ENCODE measurements around the gene LSAMP. TPM values are rescaled to one million over a fixed set of nuclear protein-coding genes. Genes with fewer than 3 reads are reported as not detected.
A peak's percentile ranks its signal among the peaks of the same experiment; 100 is the strongest.

LSAMP gene
- total and polyA plus RNA-seq, 8 donors, result 17.3 to 28.0 (median 26.0) TPM

DNA sequence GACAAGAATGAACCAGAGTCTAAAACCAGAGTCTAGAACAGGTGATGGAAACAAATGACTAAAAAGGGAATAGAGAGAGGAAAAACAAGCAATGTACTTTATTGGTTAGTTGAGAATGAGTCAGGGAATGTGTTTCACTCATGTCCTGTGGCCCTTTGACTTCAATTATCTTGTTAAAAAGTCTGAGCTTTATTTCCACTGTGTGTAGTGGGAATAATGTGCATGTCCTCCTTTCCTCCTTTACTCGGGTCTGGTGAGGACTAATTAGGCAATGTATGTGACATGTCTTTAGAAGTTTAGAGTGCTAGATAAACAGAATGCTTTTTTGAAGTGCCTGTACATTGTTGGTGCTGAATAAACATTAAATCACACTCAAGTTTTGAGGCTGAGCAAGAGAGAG, 21.3 kb downstream of the LSAMP start:
- H3K9me3 ChIP-seq, result no peaks in the 10 kb centered on the region
- intact Hi-C loops (cut with DNase I), result no loop called here
- peak in 1 of 4 donors; percentile 16 for DNase-seq
- no peaks in the 10 kb centered on the region for H3K36me3 ChIP-seq
- H3K27ac ChIP-seq, result no peak overlapping the region
- TF ChIP-seq, protein P1, sequence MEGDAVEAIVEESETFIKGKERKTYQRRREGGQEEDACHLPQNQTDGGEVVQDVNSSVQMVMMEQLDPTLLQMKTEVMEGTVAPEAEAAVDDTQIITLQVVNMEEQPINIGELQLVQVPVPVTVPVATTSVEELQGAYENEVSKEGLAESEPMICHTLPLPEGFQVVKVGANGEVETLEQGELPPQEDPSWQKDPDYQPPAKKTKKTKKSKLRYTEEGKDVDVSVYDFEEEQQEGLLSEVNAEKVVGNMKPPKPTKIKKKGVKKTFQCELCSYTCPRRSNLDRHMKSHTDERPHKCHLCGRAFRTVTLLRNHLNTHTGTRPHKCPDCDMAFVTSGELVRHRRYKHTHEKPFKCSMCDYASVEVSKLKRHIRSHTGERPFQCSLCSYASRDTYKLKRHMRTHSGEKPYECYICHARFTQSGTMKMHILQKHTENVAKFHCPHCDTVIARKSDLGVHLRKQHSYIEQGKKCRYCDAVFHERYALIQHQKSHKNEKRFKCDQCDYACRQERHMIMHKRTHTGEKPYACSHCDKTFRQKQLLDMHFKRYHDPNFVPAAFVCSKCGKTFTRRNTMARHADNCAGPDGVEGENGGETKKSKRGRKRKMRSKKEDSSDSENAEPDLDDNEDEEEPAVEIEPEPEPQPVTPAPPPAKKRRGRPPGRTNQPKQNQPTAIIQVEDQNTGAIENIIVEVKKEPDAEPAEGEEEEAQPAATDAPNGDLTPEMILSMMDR (IDR thresholded peaks at IDR 0.05), result no peak
- H3K4me1 ChIP-seq, result no peaks in the 10 kb centered on the region
- H3K4me3 ChIP-seq, result no peak overlapping the region
- H3K27me3 ChIP-seq, result no peaks in the 10 kb centered on the region
- peak; percentile 61 for ATAC-seq

DNA sequence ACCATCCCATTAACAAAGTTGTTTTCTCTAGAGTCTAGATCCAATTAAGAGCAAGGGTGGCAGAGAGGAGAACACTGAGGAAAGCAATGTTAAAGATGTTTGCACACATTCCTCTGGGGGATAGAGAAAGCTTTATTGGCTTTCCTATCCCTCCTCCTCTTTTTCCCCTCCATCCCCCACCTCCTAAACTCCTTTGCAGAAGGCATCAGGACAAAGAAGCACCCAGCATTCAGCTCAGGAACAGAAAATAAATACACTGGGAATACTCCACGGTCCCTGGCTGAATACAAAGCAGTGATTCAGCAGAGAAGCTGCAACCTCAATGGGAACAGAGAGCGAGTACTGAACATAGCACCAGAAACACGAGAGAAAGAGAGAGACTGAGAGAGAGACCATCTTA, 21.9 kb downstream of the LSAMP start:
- TF ChIP-seq, protein P1 (IDR thresholded peaks at IDR 0.05), result no peak
- Histone ChIP-seq H3K4me1 (no peaks in the 10 kb centered on the region), H3K36me3 (no peaks in the 10 kb centered on the region), H3K27me3 (no peaks in the 10 kb centered on the region), H3K4me3 (no peak overlapping the region), H3K27ac (no peak overlapping the region), H3K9me3 (no peaks in the 10 kb centered on the region)
- no peak for DNase-seq
- intact Hi-C loops (cut with DNase I), result no loop called here
- peak; percentile 24 for ATAC-seq

DNA sequence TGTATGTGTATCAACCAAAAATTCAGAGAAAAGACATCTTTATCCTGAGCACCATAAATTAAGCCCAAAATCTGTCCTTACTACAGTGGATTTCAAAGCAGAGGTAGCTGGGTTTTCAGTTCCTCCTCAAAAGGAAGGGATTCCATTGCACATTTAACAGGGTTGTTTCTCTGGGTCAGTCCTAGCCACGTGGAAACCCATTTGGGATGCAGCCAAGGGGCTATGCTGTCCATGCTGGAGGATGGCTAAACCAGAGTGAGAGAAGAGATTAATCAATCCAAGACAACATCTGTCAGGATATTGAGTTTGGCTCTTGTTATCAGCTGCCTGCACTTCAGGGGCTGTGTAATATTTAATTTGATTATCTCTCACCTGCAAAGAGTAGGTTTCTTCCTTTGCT, 28.1 kb downstream of the LSAMP start:
- intact Hi-C loops (cut with DNase I), result no loop called here
- DNase-seq (no peak), ATAC-seq (no peak)
- Histone ChIP-seq H3K9me3 (no peaks in the 10 kb centered on the region), H3K4me1 (no peaks in the 10 kb centered on the region), H3K36me3 (no peaks in the 10 kb centered on the region), H3K27me3 (no peaks in the 10 kb centered on the region), H3K27ac (no peak overlapping the region), H3K4me3 (no peak overlapping the region)
- TF ChIP-seq, protein P1 (IDR thresholded peaks at IDR 0.05), result no peak

DNA sequence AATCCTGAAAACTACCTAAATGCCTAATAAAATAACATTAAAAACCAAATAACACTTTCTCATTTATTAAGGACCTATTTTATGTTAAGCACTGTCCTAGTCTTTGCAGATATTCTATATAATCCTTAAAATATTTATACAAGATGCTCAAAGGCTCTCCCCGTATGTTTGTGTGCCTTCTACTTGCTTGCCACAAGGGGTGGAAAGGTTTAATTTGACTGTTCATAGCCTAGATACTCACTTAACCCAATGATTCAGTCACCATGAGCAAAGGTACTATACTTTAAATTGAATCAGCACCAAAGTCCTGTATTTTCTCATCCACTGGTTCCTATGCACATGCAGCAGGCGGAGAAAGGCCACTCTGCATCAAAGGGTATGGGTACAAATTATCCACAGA, 32.0 kb downstream of the LSAMP start:
- Histone ChIP-seq H3K4me3 (no peak overlapping the region), H3K9me3 (no peaks in the 10 kb centered on the region), H3K4me1 (no peaks in the 10 kb centered on the region), H3K27me3 (no peaks in the 10 kb centered on the region), H3K27ac (no peak overlapping the region), H3K36me3 (no peaks in the 10 kb centered on the region)
- TF ChIP-seq, protein P1 (IDR thresholded peaks at IDR 0.05), result no peak
- DNase-seq, result no peak
- no peak for ATAC-seq
- intact Hi-C loops (cut with DNase I), result no loop called here

DNA sequence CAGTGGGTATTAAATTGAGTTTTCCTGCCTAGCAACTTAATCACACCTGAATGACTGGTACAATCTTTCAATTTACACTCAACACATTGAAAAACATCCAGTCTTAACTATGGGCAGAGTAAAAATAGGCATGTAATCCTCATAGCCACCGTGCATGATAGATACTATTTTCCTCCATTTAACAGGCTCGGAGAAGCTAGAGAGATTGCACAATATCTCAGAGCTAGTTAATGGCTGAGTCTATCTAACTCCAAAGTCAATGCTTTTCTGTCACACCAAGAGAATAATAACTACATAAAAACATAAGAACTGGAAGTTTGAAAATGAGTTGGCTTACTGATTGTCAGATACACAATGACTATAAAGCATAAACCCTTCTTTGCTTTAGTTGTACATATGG, 36.8 kb downstream of the LSAMP start:
- ATAC-seq (no peak), DNase-seq (no peak)
- intact Hi-C loops (cut with DNase I), result no loop called here
- Histone ChIP-seq H3K27ac (no peak overlapping the region), H3K27me3 (no peaks in the 10 kb centered on the region), H3K4me3 (no peak overlapping the region), H3K36me3 (no peaks in the 10 kb centered on the region), H3K4me1 (no peaks in the 10 kb centered on the region), H3K9me3 (no peaks in the 10 kb centered on the region)
- TF ChIP-seq, protein P1 (IDR thresholded peaks at IDR 0.05), result no peak

Data from left lung (tissue), 10 donors.